H9 (cell line): Measurements from ENCODE around the gene PPP1R13L. TPM values are rescaled to one million over a fixed set of nuclear protein-coding genes. Genes with fewer than 3 reads are reported as not detected.
A peak's percentile ranks its signal among the peaks of the same experiment; 100 is the strongest.

ENCODE experiments used
- DNase-seq: peaks from one replicate; pipeline ENCODE4 v3.0.0-alpha.2; 2017
- H2AFZ ChIP-seq: one replicate; pipeline ENCODE4 v1.6.1; 2013; ENCODE audit warnings: mild to moderate bottlenecking, low read length, control low read depth, moderate library complexity
- H2AK5ac ChIP-seq: 2 replicates; pipeline ENCODE4 v1.6.1; 2013; ENCODE audit warnings: low read length, control low read depth, mixed read lengths; ENCODE audit not compliant: insufficient read length
- H2BK120ac ChIP-seq: one replicate; pipeline ENCODE4 v1.6.1; 2013; ENCODE audit warnings: low read depth, mild to moderate bottlenecking, low read length, control low read depth, inconsistent platforms; ENCODE audit not compliant: poor library complexity, severe bottlenecking
- H2BK12ac ChIP-seq: 2 replicates; pipeline ENCODE4 v1.6.1; 2013; ENCODE audit warnings: low read length, control low read depth, mixed read lengths, low read depth; ENCODE audit not compliant: insufficient read length
- H2BK15ac ChIP-seq: 2 replicates; pipeline ENCODE4 v1.6.1; 2013; ENCODE audit warnings: low read depth, low read length, control low read depth
- H2BK20ac ChIP-seq: one replicate; pipeline ENCODE4 v1.6.1; 2013; ENCODE audit warnings: low read depth, mild to moderate bottlenecking, low read length, control low read depth, inconsistent platforms; ENCODE audit not compliant: poor library complexity, severe bottlenecking
- H2BK5ac ChIP-seq: 2 replicates; pipeline ENCODE4 v1.6.1; 2013; ENCODE audit warnings: low read length, control low read depth, mixed read lengths; ENCODE audit not compliant: insufficient read length
- H3K14ac ChIP-seq: 2 replicates; pipeline ENCODE4 v1.6.1; 2013; ENCODE audit warnings: low read length, control low read depth; ENCODE audit not compliant: insufficient read depth
- H3K18ac ChIP-seq: 2 replicates; pipeline ENCODE4 v1.6.1; 2013; ENCODE audit warnings: low read depth, mild to moderate bottlenecking, mixed read lengths, low read length, control low read depth; ENCODE audit not compliant: insufficient read length
- H3K23ac ChIP-seq: 2 replicates; pipeline ENCODE4 v1.6.1; 2013; ENCODE audit warnings: low read length, control low read depth, mixed read lengths, low read depth; ENCODE audit not compliant: insufficient read length
- H3K23me2 ChIP-seq: 2 replicates; pipeline ENCODE4 v1.6.1; 2013; ENCODE audit warnings: low read depth, mild to moderate bottlenecking, mixed read lengths, low read length, control low read depth; ENCODE audit not compliant: insufficient read length, poor library complexity, severe bottlenecking
- H3K27ac ChIP-seq: 2 replicates; pipeline ENCODE4 v1.5.1; 2013; ENCODE audit warnings: low read length, control low read depth, mixed read lengths, low read depth; ENCODE audit not compliant: insufficient read length
- H3K27me3 ChIP-seq: 2 replicates; pipeline ENCODE4 v1.6.1; 2013; ENCODE audit warnings: low read length, control low read depth, inconsistent platforms; ENCODE audit not compliant: insufficient read depth
- H3K4ac ChIP-seq: 2 replicates; pipeline ENCODE4 v1.6.1; 2013; ENCODE audit warnings: low read depth, mild to moderate bottlenecking, control low read depth, inconsistent platforms, low read length, moderate library complexity
- H3K4me1 ChIP-seq: 2 replicates; pipeline ENCODE4 v1.6.1; 2013; ENCODE audit warnings: low read length, control low read depth, inconsistent platforms; ENCODE audit not compliant: insufficient read depth
- H3K4me2 ChIP-seq: 2 replicates; pipeline ENCODE4 v1.6.1; 2013; ENCODE audit warnings: low read length, control low read depth, mixed read lengths; ENCODE audit not compliant: insufficient read length, insufficient read depth
- H3K56ac ChIP-seq: 2 replicates; pipeline ENCODE4 v1.6.1; 2013; ENCODE audit warnings: low read depth, mild to moderate bottlenecking, mixed read lengths, low read length, control low read depth; ENCODE audit not compliant: insufficient read length
- H3K79me1 ChIP-seq: 2 replicates; pipeline ENCODE4 v1.6.1; 2013; ENCODE audit warnings: low read depth, mild to moderate bottlenecking, moderate library complexity, low read length, control low read depth, inconsistent platforms; ENCODE audit not compliant: insufficient read depth, poor library complexity, severe bottlenecking
- H3K79me2 ChIP-seq: 2 replicates; pipeline ENCODE4 v1.6.1; 2013; ENCODE audit warnings: low read length, control low read depth, inconsistent platforms; ENCODE audit not compliant: insufficient read depth
- H3K9ac ChIP-seq: 2 replicates; pipeline ENCODE4 v1.6.1; 2013; ENCODE audit warnings: low read length, control low read depth, mixed read lengths; ENCODE audit not compliant: insufficient read length; ENCODE audit errors: extremely low read depth
- H3K9me3 ChIP-seq: one replicate; pipeline ENCODE4 v1.6.1; 2013; ENCODE audit warnings: low read depth, low read length, inconsistent platforms; ENCODE audit not compliant: control insufficient read depth
- H3T11ph ChIP-seq: one replicate; pipeline ENCODE4 v1.6.1; 2013; ENCODE audit warnings: mild to moderate bottlenecking, low read length, control low read depth, inconsistent platforms
- H4K20me1 ChIP-seq: one replicate; pipeline ENCODE4 v1.6.1; 2013; ENCODE audit not compliant: control insufficient read depth, insufficient read length, insufficient read depth
- H4K5ac ChIP-seq: 2 replicates; pipeline ENCODE4 v1.6.1; 2013; ENCODE audit warnings: low read depth, mild to moderate bottlenecking, mixed read lengths, low read length, control low read depth; ENCODE audit not compliant: insufficient read length
- H4K8ac ChIP-seq: replicated peaks from 2 replicates; pipeline ENCODE4 v1.6.1; 2013; ENCODE audit warnings: low read length, control low read depth, mixed read lengths, low read depth; ENCODE audit not compliant: insufficient read length
- H4K91ac ChIP-seq: 2 replicates; pipeline ENCODE4 v1.6.1; 2013; ENCODE audit warnings: low read depth, mild to moderate bottlenecking, moderate library complexity, mixed read lengths, low read length, control low read depth; ENCODE audit not compliant: insufficient read length
- H3K27ac Mint-ChIP-seq, 3 experiments: 2 replicates in 2 of 3; 3 replicates in 1 of 3; pipeline ENCODE4 v1.8.0; 2020 to 2021; ENCODE audit warnings: mixed read lengths in 3 of 3, mild to moderate bottlenecking in 1 of 3, moderate library complexity in 1 of 3
- H3K27me3 Mint-ChIP-seq: 2 replicates; pipeline ENCODE4 v1.8.0; 2021; ENCODE audit warnings: low read depth, mild to moderate bottlenecking, moderate library complexity, mixed read lengths
- H3K36me3 Mint-ChIP-seq, 3 experiments: 2 replicates in 2 of 3; 3 replicates in 1 of 3; pipeline ENCODE4 v1.8.0; 2020 to 2021; ENCODE audit warnings: low read depth in 3 of 3, mixed read lengths in 3 of 3; ENCODE audit not compliant: insufficient read depth in 1 of 3
- H3K4me1 Mint-ChIP-seq, 2 experiments: 2 replicates each; pipeline ENCODE4 v1.8.0; 2020; ENCODE audit warnings: mixed read lengths in 2 of 2
- H3K4me3 Mint-ChIP-seq, 2 experiments: 2 replicates in 1 of 2; 3 replicates in 1 of 2; pipeline ENCODE4 v1.8.0; 2020 to 2021; ENCODE audit warnings: mild to moderate bottlenecking in 2 of 2, mixed read lengths in 2 of 2, moderate library complexity in 1 of 2
- H3K9me3 Mint-ChIP-seq, 2 experiments: 2 replicates in 1 of 2; 3 replicates in 1 of 2; pipeline ENCODE4 v1.8.0; 2020; ENCODE audit warnings: mild to moderate bottlenecking in 2 of 2, mixed read lengths in 2 of 2, moderate library complexity in 1 of 2
- CTCF ChIP-seq: fragments of 200-600 bp; sonication (generic); conservative IDR thresholded peaks from 3 replicates; pipeline ENCODE4 v1.8.0; 2021; ENCODE audit warnings: antibody characterized with exemption, mild to moderate bottlenecking
- whole genome bisulfite sequencing: extraction: QIAGEN DNeasy Blood & Tissue Kit; methylation state at CpG from one replicate; pipeline ENCODE4 v1.1.7; 2013; ENCODE audit warnings: missing lambda C conversion rate, low lambda C conversion rate, mixed read lengths; ENCODE audit not compliant: insufficient read length; ENCODE audit errors: extremely low coverage; 5-methylcytosine and 5-hydroxymethylcytosine counted together
- microRNA-seq: library from miRNA; unstranded; fragments of <30 nt; microRNA quantifications from one replicate; pipeline ENCODE4, GENCODE V29; 2020; ENCODE audit warnings: borderline microRNAs expressed
- total RNA-seq: library from RNA; stranded (reverse); gene quantifications from 2 replicates; pipeline ENCODE4 v1.2.1, GENCODE V29; 2021

PPP1R13L gene
- total RNA-seq, 1 experiment from 2014 or later, result 42.6 TPM

GRCh38 chr19:45331411-45331810 is 73.5 kb downstream of the PPP1R13L start:
- Mint-ChIP-seq H3K4me1 (peaks cover under 1 to 6% of the 10 kb centered on the region in 2 experiments), H3K27ac (peak overlapping the region in 1 of 3 experiments; percentile 72; a peak in 1 of 7 replicates), H3K9me3 (no peaks in the 10 kb centered on the region; a peak in 1 of 5 replicates), H3K27me3 (peaks cover 17% of the 10 kb centered on the region), H3K4me3 (no peak overlapping the region), H3K36me3 (no peaks in the 10 kb centered on the region)
- Histone ChIP-seq H3K23ac (no peak overlapping the region), H4K8ac (no peak overlapping the region), H2AFZ (no peak overlapping the region), H3K27ac (no peak overlapping the region), H2AK5ac (no peak overlapping the region), H3K27me3 (no peaks in the 10 kb centered on the region), H3K79me2 (no peaks in the 10 kb centered on the region), H3K4me2 (no peak overlapping the region), H3K9me3 (no peaks in the 10 kb centered on the region), H3K56ac (no peak overlapping the region), H2BK20ac (no peak overlapping the region), H3K79me1 (no peaks in the 10 kb centered on the region), H3K23me2 (no peaks in the 10 kb centered on the region), H3K14ac (no peak overlapping the region), H4K20me1 (no peaks in the 10 kb centered on the region), H2BK120ac (no peak overlapping the region), H3K4ac (no peak overlapping the region), H3K9ac (no peak overlapping the region), H3K4me1 (no peaks in the 10 kb centered on the region), H2BK12ac (no peak overlapping the region), H3K18ac (no peak overlapping the region), H2BK15ac (no peak overlapping the region), H2BK5ac (no peak overlapping the region), H3T11ph (no peak overlapping the region), H4K91ac (no peak overlapping the region), H4K5ac (no peak overlapping the region)
- DNase-seq, result peak; percentile 55
- TF ChIP-seq CTCF, result no peak
- no CpG with 5 or more reads among the region's 7 CpGs for WGBS

Small RNAs within 50 kb of the gene (microRNA-seq; reads per million reads assigned to microRNA genes)
- gene MIR6088, result not detected

Other genes starting within 250 kb of the PPP1R13L start
- 0.17 and 0.46 TPM in 2 replicates for gene NKPD1, start 244.1 kb downstream of the PPP1R13L start, total RNA-seq
- gene TRAPPC6A, start 226.8 kb downstream of the PPP1R13L start, total RNA-seq, result 57.8 and 59.9 TPM in 2 replicates
- 9.2 and 12.2 TPM in 2 replicates for gene BLOC1S3, start 226.3 kb downstream of the PPP1R13L start, total RNA-seq
- 0.61 TPM in 2 replicates for gene EXOC3L2, start 159.7 kb downstream of the PPP1R13L start, total RNA-seq
- gene MARK4, start 153.8 kb downstream of the PPP1R13L start, total RNA-seq, result 44.7 and 46.8 TPM in 2 replicates
- gene CKM, start 82.2 kb downstream of the PPP1R13L start, total RNA-seq, result 0.13 TPM in 1 of 2 replicates, not detected in the other
- gene KLC3, start 64.3 kb downstream of the PPP1R13L start, total RNA-seq, result 3.8 and 4.8 TPM in 2 replicates
- gene ERCC2, start 34.5 kb downstream of the PPP1R13L start, total RNA-seq, result 94.4 and 98.7 TPM in 2 replicates
- gene POLR1G, start 1.6 kb upstream of the PPP1R13L start, total RNA-seq, result 43.4 and 48.7 TPM in 2 replicates
- 62.4 and 66.7 TPM in 2 replicates for gene ERCC1, start 18.8 kb upstream of the PPP1R13L start, total RNA-seq
- 1.7 and 2.5 TPM in 2 replicates for gene FOSB, start 62.9 kb upstream of the PPP1R13L start, total RNA-seq
- 18.9 and 20.1 TPM in 2 replicates for gene RTN2, start 92.0 kb upstream of the PPP1R13L start, total RNA-seq
- gene PPM1N, start 93.4 kb upstream of the PPP1R13L start, total RNA-seq, result 7.7 and 8.1 TPM in 2 replicates
- 157 and 162 TPM in 2 replicates for gene VASP, start 102.4 kb upstream of the PPP1R13L start, total RNA-seq
- 13.0 and 14.7 TPM in 2 replicates for gene OPA3, start 179.7 kb upstream of the PPP1R13L start, total RNA-seq
- gene GPR4, start 197.1 kb upstream of the PPP1R13L start, total RNA-seq, result 0.07 TPM in 1 of 2 replicates, not detected in the other
- 19.1 and 22.6 TPM in 2 replicates for gene EML2, start 234.3 kb upstream of the PPP1R13L start, total RNA-seq